Nephron progenitor cell (in vitro differentiated cells): ENCODE results near the gene APLF.
"Not testable (repeated sequence)": the region's sequence is repeated elsewhere in the genome, so short reads cannot be mapped to it uniquely, and the experiment has no call there.

Experiments
- DNase-seq: peaks from one replicate; pipeline ENCODE4 v3.0.0; 2021
- H3K27ac Mint-ChIP-seq: 2 replicates; pipeline ENCODE4 v1.8.0; 2021; ENCODE audit warnings: mild to moderate bottlenecking, moderate library complexity, mixed read lengths
- H3K27me3 Mint-ChIP-seq: 2 replicates; pipeline ENCODE4 v1.8.0; 2021; ENCODE audit warnings: mild to moderate bottlenecking, low read depth, mixed read lengths; ENCODE audit not compliant: poor library complexity
- H3K36me3 Mint-ChIP-seq: 2 replicates; pipeline ENCODE4 v1.8.0; 2021; ENCODE audit warnings: low read depth, mixed read lengths
- H3K4me1 Mint-ChIP-seq: 2 replicates; pipeline ENCODE4 v1.8.0; 2021; ENCODE audit warnings: mixed read lengths
- H3K4me3 Mint-ChIP-seq: 2 replicates; pipeline ENCODE4 v1.8.0; 2021; ENCODE audit warnings: mild to moderate bottlenecking, moderate library complexity, mixed read lengths
- H3K9me3 Mint-ChIP-seq: 2 replicates; pipeline ENCODE4 v1.8.0; 2021; ENCODE audit warnings: mild to moderate bottlenecking, moderate library complexity, mixed read lengths
- CTCF ChIP-seq: fragments of 200-600 bp; sonication (generic); IDR thresholded peaks from 2 replicates; pipeline ENCODE4 v1.5.0; 2021; ENCODE audit warnings: antibody characterized with exemption

The APLF gene

GRCh38 chr2:68519236-68519635 lies 51.9 kb downstream of the APLF start:
- H3K9me3 Mint-ChIP-seq: no peaks in the 10 kb centered on the region
- no peak for TF ChIP-seq CTCF
- no peak overlapping the region for H3K27ac Mint-ChIP-seq
- H3K4me3 Mint-ChIP-seq: no peak overlapping the region
- DNase-seq: no peak
- H3K27me3 Mint-ChIP-seq: no peaks in the 10 kb centered on the region
- no peaks in the 10 kb centered on the region for H3K4me1 Mint-ChIP-seq
- no peaks in the 10 kb centered on the region for H3K36me3 Mint-ChIP-seq

- TF ChIP-seq CTCF: no peak
- peaks cover 3% of the 10 kb centered on the region for H3K9me3 Mint-ChIP-seq
- DNase-seq: no peak
- no peaks in the 10 kb centered on the region for H3K27me3 Mint-ChIP-seq
- H3K27ac Mint-ChIP-seq: no peak overlapping the region
- no peak overlapping the region for H3K4me3 Mint-ChIP-seq
- no peaks in the 10 kb centered on the region for H3K4me1 Mint-ChIP-seq
- H3K36me3 Mint-ChIP-seq: peaks cover 9% of the 10 kb centered on the region
These were observed 53.7 kb downstream of the APLF start for GRCh38 chr2:68521037-68521436.

- peaks cover 37% of the 10 kb centered on the region for H3K36me3 Mint-ChIP-seq
- not testable (repeated sequence) for H3K4me3 Mint-ChIP-seq, H3K27me3 Mint-ChIP-seq, H3K4me1 Mint-ChIP-seq, DNase-seq, H3K27ac Mint-ChIP-seq
- H3K9me3 Mint-ChIP-seq: peaks cover 16% of the 10 kb centered on the region
These were observed 59.6 kb downstream of the APLF start for GRCh38 chr2:68526943-68527342.

GRCh38 chr2:68527343-68528081 lies 60.1 kb downstream of the APLF start:
- Mint-ChIP-seq H3K9me3 (peaks cover 16% of the 10 kb centered on the region), H3K36me3 (peaks cover 38% of the 10 kb centered on the region)
- H3K27me3 Mint-ChIP-seq, H3K4me3 Mint-ChIP-seq, H3K4me1 Mint-ChIP-seq, DNase-seq, H3K27ac Mint-ChIP-seq: not testable (repeated sequence)

- not testable (repeated sequence) for H3K27ac Mint-ChIP-seq, H3K4me3 Mint-ChIP-seq, H3K27me3 Mint-ChIP-seq, DNase-seq
- H3K36me3 Mint-ChIP-seq: peaks cover 43% of the 10 kb centered on the region
- H3K4me1 Mint-ChIP-seq: peaks cover 13% of the 10 kb centered on the region
- peaks cover 16% of the 10 kb centered on the region for H3K9me3 Mint-ChIP-seq
These were observed 61.8 kb downstream of the APLF start for GRCh38 chr2:68529156-68529555.

- not testable (repeated sequence) for H3K27me3 Mint-ChIP-seq, H3K4me3 Mint-ChIP-seq, DNase-seq, H3K27ac Mint-ChIP-seq
- Mint-ChIP-seq H3K9me3 (peaks cover 16% of the 10 kb centered on the region), H3K36me3 (peaks cover 40% of the 10 kb centered on the region), H3K4me1 (peaks cover 18% of the 10 kb centered on the region)
These were observed 62.3 kb downstream of the APLF start for GRCh38 chr2:68529651-68530050.

GRCh38 chr2:68536000-68536399 lies 68.6 kb downstream of the APLF start:
- DNase-seq: no peak
- H3K9me3 Mint-ChIP-seq: no peaks in the 10 kb centered on the region
- TF ChIP-seq CTCF: no peak
- H3K36me3 Mint-ChIP-seq: peaks cover 14% of the 10 kb centered on the region
- H3K27ac Mint-ChIP-seq: peak overlapping the region; percentile 21
- H3K27me3 Mint-ChIP-seq: no peaks in the 10 kb centered on the region
- H3K4me1 Mint-ChIP-seq: peaks cover 19% of the 10 kb centered on the region
- H3K4me3 Mint-ChIP-seq: no peak overlapping the region

- Mint-ChIP-seq H3K4me3 (no peak overlapping the region), H3K27me3 (no peaks in the 10 kb centered on the region), H3K9me3 (no peaks in the 10 kb centered on the region), H3K27ac (no peak overlapping the region), H3K4me1 (peaks cover 19% of the 10 kb centered on the region), H3K36me3 (peaks cover 11% of the 10 kb centered on the region)
- TF ChIP-seq CTCF: no peak
- no peak for DNase-seq
These were observed 69.6 kb downstream of the APLF start for GRCh38 chr2:68537011-68537410.
